Fibroblast of lung (primary cell): ENCODE results near the gene SDK1.

ENCODE experiments used
- EZH2 ChIP-seq: IDR thresholded peaks from 2 replicates; pipeline ENCODE4 v1.5.1; 2012; ENCODE audit warnings: low read length, control low read depth, mild to moderate bottlenecking; ENCODE audit errors: missing control alignments
- TF ChIP-seq, protein P1 (sequence below), 2 donors: IDR thresholded peaks in 1 of 2; conservative IDR thresholded peaks in 1 of 2; 1 replicate in 1 of 2; 2 replicates in 1 of 2; pipeline ENCODE4 v1.5.1; 2011 to 2012; ENCODE audit warnings: low read length in 2 of 2, control low read depth in 1 of 2, inconsistent platforms in 1 of 2, low read depth in 1 of 2, mild to moderate bottlenecking in 1 of 2

DNA sequence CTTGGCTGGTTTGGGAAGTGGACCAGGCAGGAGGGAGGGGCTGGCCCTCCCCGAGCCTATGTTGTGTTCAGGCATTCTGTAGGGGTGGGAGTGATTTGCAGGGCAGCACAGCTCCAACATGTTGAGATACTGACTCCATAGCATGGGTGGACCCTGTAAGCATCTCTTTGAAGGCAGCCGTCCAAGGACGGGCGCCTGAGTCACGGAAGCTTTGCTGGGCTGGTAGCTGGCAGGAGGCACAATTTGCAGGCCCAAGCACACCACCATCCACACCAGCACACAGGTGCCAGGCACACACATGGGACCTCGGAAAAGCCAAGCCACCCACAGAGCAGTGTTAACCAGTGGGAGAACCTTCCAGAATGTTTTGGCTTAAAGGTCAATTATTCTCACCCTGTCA, 875.9 kb downstream of the SDK1 start:
- no peak for TF ChIP-seq EZH2
- TF ChIP-seq, protein P1, sequence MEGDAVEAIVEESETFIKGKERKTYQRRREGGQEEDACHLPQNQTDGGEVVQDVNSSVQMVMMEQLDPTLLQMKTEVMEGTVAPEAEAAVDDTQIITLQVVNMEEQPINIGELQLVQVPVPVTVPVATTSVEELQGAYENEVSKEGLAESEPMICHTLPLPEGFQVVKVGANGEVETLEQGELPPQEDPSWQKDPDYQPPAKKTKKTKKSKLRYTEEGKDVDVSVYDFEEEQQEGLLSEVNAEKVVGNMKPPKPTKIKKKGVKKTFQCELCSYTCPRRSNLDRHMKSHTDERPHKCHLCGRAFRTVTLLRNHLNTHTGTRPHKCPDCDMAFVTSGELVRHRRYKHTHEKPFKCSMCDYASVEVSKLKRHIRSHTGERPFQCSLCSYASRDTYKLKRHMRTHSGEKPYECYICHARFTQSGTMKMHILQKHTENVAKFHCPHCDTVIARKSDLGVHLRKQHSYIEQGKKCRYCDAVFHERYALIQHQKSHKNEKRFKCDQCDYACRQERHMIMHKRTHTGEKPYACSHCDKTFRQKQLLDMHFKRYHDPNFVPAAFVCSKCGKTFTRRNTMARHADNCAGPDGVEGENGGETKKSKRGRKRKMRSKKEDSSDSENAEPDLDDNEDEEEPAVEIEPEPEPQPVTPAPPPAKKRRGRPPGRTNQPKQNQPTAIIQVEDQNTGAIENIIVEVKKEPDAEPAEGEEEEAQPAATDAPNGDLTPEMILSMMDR (conservative IDR thresholded peaks at IDR 0.05 in 1 of 2, IDR thresholded peaks at IDR 0.05 in 1 of 2; ENCODE audit: low read depth in 1 of 2, low read length in 2 of 2): no peak
